Stimulated activated CD8-positive, alpha-beta memory T cell treated with anti-CD3 and anti-CD28 coated beads, Interleukin-7, amount 100 ng/mL, for 4 hours (primary cell): Measurements from ENCODE around the gene LRRC28.

Experiments used
- DNase-seq, 2 donors: peaks; one replicate each; pipeline ENCODE4 v3.0.0-alpha.2; 2020; ENCODE audit warnings: low read depth in 2 of 2

Gene LRRC28

DNA sequence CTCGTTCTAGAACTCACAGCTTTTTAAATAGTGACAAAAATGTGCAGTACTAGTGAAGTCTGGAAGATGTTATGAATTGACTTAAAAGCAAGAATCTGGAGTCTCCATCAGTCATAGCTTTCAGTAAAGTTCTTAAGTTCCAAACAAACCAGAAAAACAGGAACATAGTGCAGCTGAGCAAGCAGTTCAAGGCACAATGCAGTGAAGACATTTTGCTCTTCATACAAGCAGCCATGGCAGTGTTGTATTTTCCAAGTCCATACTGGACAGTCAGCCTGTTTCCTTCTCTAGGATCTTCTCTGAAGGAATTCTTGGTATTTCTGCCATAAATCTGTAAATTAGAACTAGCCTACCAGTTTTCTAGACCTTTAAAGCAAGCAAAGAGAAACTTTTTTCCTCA lies 90.5 kb downstream of the LRRC28 start:
- no peak for DNase-seq

DNA sequence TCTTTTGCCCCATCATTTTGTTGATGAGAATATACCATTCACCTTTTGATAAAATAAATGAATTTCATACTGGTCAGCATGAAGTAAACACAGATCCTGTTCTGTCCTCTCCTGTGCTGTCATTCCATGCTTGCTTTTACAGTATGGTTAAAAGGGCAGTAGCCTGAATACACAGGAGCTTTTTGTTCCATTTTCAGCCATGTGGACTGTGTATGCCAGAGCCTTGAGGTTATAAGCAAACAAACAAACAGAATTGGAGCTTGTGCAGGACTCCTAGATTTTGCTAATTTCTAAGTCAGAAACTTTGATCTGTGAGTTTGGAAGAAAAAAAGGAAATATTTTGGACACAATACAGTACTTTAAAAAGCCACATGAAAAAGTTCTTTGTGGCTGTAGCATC lies 91.9 kb downstream of the LRRC28 start:
- no peak for DNase-seq

DNA sequence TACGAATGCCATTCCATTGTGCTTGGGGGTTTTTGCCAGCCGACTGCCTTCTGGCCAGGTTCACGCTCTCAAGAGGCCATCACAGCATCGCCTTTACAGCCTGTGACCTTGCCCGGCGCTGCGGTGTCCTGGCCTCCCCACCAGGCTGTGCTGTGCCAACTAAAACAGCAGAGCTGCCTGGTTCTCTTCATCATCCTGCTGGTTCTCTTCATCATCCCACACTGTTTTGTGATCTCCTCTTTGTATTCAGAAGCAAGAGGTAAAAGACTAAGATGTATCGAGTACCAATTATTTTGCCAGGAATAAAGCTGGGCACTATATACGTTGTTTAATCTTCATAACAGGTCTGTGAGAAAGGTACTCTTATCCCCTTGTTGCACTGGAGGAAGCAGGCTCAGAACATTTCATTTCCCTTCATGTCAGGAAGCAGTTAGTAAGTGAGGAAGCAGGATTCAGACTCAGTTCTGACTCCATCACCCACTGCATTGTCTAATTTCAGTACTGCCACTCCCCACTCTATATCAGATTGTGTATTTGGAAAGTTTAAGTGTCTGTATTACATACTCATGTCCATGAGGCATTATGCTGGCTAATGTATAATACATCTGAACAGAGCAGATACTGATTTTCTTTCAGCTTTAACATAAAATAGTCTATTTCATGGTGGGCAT lies 92.7 kb downstream of the LRRC28 start:
- peak; percentile 12 to 24 for DNase-seq

DNA sequence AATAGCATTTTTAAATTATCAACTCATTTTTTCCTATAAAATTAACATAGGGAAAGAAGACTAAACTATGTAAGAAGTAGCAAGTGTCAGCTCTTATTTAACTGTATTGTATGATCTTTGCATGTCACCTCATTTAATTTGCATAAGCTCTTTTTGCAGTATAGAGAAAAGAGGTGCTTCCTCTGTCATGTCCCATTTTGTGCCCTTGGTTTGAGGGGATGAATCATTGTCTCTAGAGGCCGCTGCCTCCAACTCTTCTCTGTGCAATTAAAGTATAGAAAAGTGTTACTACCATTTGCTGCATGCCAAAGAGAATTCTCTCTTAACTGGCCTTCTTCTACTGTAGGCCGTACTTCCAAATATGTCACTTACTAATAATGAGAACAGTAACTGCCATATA lies 93.4 kb downstream of the LRRC28 start:
- DNase-seq, result no peak

DNA sequence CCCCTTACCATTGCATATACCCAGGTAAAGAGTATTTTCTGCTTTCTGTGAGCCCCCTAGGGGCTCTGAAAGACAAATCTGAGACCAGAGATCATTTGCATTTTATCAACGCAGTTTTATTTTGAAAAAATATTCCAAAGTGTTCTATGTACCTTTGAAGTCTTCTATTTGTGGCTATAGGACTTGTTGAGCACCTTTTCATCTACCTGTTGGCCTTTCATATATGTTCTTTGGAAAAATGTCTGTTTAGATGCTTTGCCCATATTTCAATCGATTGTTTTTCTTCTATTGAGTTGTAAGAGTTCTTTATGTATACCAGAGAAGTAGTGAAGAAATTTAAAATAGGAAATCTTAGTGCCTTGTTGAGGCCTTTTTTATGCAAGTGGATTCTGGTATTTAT lies 94.0 kb downstream of the LRRC28 start:
- DNase-seq, result no peak

DNA sequence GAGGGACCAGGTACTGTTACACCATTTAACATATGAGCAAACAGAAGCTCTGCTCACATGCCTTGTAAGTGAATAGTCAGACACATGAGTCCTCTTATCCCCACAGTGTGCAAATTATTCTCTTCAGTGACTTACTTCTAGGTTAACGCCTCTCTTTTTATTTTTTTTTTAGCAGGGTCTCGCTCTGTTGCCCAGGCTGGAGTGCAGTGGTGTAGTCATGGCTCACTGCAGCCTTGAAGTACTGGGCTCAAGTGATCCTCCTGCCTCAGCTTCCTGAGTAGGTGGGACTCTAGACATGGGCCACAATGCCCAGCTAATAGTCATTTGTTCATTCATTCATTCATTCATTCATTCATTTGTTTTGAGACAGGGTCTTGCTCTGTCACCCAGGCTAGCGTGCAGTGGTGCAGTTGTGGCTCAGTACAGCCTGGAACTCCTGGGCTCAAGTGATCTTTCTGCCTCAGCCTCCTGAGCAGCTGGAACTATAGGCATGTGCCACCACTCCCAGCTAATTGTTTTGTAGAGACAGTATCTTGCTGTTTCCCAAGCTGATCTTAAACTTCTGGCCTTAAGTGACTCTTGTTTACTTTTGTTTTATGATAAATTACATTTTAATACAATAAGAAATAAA lies 94.7 kb downstream of the LRRC28 start:
- DNase-seq, result no peak

DNA sequence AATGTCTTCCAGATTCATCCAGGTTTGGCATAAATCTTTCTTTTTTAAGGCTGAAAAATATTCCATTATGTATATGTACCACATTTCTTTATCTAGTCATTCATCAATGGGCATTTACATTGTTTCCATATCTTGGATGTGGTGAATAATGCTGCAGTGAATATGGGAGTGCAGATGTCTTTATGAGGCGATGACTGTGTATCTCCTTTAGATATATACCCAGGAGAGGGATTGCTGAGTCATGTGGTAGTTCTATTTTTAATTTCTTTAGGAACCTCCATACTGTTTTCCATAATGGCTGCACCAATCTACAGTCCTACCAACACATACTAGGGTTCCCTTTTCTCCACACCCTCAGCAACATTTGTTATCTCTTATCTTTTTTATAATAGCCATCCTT lies 96.3 kb downstream of the LRRC28 start:
- DNase-seq, result no peak

DNA sequence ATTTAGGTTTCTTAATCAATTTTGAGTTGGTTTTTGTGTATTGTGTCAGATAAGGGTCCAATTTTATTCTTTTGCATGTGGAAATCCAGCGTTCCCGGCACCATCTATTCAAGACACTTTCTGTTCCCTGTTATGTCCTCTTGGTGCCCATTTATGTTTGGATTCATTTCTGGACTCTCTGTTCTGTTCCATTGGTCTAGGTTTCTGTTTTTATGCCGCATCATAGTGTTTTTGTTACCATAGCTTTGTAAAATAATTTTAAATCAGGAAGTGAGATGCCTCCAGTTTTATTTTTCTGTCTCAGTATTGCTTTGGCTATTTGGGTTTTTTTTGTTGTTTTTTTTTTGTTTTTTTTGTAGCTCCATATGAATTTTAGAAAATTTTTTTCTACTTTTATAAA lies 97.1 kb downstream of the LRRC28 start:
- DNase-seq, result no peak

DNA sequence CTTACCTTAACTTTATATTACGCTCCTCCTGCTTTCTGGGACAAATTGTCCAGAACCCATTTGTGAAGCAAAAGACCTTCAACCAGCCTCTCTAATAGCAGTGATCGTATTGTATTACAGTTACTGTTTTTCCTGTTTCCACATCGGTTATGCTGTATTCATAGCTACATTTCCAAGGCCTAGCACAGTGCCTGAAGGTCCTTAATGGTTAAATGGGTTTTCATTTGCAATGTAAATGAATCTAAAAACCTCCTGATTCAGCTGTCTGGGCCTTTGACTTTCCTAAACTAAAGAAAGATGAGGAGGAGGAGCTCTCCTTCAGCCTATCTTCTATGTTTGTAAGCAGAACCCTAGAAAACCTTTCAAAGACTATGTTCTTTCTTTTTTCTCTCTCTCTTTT lies 99.1 kb downstream of the LRRC28 start:
- DNase-seq, result no peak

DNA sequence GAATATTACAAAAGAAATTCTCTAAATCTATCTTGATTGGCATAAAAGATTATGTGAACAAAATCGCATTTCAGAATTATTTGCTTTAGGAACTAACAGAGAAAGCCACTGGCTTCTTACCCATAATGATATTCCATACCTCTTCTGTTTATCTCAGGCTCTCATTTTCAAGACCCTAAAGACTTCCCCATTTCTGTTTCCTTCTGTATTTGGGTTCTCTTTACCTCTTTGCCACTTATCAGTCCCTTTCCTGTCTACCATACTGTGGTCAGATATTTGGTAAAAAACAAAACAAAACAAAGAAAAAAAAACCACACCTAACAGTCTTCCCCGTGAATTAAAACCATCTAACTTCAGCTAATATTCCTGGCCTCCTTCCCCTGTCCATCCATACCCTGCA lies 108.5 kb downstream of the LRRC28 start:
- DNase-seq, result no peak

DNA sequence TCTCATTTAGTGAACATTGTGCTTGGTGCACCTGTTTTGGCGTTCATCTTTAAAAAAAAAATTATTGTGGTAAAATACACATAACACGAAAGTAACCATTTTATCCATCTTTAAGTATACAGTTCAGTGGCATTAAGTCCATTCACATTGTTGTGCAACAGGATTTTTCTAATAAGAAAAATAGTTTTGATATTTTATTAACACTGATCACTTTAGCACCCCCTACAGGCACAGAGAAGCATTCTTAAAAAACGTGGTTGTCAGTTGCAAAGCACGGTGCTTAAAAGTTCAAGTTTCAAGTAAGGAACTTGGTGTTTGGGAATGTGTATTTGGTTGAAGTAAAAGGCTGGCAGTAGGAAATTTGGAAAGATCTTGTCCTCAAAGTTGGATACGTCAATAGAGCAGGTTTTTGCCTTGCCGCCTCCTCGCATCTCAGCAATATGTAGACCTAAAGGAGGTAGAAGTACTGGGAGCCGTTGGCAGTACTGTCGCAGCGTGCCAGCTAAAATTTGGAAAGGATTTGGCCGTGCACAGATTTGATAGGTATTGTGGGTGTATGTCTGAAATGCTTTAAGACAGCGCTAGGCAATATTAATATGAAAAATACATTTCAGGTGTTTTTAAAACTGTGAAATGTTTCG lies 110.4 kb downstream of the LRRC28 start:
- DNase-seq, result no peak

DNA sequence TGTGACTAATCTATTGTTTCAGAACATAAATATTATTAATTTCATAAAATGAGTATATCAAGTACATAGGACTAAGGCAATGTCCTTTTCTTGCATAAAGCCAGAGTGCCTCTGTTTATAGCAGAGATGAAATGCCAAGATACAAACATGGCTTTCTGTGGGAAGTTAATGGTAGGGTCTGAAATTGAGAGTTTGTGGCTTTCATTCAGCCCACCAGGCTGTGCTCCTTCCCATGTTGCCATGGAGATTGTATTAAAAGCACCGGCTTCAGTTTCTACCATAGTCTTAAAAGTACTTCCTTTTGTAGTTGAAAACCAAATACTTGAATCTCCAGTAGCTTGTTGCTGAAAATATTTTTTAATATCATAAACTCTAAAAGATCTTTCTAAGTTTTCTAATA lies 114.0 kb downstream of the LRRC28 start:
- DNase-seq, result no peak

DNA sequence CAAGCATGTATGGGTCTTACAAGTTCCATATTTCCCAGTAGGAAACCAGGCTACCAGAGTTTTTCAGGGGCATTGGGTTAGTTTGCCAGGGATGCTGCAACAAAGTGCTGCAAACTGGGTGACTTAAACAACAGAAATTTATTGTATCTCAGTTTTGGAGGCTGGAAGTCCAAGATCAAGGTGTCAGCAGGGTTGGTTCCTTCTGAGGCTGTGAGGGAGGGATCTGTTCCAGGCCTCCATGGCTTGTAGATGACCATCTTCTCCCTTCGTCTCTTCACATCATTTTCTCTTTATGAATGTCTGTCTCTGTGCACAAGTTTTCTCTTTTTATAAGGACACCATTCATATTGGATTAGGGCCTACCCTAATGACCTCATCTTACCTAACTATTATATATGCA lies 114.7 kb downstream of the LRRC28 start:
- no peak for DNase-seq

DNA sequence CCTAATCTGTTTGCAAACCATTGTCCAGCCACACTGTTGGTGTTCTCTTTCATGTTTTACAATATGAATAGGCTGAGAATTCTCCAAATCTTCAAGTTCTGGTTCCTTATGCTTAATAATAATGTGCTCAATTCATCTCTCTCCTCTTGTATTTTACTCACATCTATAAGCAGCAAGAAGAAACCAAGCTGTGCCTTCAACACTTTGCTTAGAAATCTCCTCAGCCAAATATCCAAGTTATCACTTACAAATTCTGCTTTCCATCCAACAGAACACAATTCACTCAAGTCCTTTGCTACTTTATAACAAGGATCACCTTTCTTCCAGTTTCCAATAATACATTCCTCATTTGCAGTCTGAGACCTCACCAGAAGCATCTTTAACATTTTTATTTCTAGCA lies 117.5 kb downstream of the LRRC28 start:
- no peak for DNase-seq

DNA sequence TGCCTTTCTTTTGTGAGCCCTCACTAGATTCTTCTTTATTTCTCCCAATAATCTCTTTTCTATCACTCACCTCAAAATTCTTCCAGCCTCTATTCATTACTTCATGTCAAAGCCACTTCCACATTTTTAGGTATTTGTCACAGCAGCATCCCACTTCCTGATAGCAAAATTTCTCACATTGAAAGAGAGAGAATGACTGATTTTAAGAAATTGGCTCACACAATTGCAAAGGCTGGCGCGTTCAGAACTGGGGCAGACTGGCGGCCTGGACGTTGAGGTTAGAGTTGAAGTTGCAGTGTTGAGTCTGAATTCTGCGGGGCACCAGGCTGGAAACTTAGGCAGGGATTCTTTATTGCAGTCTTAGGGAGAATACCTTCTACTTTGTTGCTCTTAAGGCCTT lies 117.9 kb downstream of the LRRC28 start:
- DNase-seq, result no peak

DNA sequence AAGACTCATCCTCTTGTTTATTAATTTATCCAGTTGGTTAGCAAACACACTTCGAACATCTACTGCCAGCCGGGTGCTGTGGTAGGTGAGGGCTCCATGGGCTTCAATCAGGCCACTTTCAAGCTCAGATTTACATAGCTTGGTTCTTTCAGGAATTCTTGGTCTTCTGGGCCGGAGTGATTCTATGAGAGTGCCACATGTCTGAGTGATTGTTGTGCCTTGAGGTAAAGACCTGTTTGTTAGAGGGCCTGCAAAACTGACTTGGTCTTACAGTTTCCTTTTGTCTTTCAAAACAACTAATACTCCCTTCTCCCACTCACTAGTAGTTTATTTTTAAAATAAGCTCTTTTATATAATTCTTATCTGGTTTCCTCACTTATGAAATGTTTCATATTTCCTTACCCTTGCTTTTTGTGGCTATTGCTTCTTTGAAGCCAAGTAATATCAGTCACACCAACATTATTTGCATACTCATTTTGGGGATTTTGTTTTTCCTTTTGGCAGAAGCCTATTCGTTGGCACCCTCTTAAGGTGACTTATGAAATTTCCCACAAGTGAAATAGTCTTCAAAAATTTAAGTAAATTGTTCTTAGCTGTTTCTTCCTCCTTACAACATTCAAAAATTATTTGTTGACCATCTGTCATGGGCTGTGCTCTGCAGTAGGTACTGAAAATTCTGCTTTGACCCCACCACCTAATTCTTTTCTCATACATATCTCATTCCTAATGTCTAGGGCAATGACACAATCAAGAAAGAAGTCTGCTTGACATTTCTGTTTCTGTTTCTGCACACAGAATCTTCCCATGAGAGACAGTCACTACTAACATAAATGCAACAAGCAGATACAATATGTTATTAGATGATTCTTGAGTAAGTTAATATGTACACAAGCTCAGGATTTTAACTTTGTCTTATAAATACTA lies 120.2 kb downstream of the LRRC28 start:
- no peak for DNase-seq

DNA sequence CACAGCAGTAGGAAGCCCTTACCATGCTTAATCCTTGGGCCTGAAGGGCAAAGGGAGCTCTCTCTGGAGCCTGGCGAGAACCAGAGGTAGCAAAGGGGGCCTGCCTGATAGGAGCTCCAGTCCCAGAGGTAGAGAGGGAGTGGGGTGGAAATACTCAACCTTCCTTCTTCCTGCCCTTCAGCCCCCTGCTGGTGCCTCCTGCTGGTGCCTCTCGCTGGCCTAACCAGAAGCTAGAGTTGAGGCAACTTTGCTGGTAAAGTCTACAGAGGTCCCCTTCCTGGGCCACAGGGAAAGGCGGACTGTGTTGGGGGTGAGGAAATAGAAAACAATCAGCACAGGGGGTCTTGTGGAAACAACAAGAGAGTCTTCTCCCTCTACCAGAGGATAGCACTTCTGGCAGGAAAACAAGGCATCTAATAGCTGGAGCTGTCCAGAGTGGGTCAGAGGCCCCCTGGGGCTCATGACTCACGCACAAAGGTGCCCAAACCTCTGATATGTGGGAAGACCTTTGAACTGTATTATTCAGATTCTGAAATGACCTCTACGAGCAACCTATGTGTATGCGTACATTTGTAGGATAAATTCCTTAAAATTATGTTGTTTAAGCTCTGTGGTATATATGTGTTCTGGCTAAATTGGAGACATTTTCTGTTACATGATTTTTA lies 133.9 kb downstream of the LRRC28 start:
- no peak for DNase-seq

DNA sequence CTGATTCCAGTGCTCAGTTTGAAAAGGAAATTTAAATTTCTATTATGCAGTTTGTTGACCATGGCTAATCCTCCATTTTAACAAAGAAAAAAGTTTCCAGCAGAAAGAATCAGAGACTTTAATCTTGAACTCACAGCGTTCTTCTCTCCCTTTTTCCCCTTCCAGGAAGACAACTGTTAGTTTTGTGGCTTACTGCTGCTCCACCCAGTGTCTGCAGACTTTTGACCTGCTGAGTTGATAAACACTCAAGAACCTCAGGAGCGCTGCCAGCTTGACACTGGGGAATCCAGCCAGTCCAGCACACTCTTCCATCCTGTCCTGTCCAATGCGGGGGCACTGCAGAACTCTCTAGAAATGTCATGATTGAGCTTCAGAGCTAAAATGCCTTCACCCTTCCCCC lies 134.6 kb downstream of the LRRC28 start:
- DNase-seq, result no peak

DNA sequence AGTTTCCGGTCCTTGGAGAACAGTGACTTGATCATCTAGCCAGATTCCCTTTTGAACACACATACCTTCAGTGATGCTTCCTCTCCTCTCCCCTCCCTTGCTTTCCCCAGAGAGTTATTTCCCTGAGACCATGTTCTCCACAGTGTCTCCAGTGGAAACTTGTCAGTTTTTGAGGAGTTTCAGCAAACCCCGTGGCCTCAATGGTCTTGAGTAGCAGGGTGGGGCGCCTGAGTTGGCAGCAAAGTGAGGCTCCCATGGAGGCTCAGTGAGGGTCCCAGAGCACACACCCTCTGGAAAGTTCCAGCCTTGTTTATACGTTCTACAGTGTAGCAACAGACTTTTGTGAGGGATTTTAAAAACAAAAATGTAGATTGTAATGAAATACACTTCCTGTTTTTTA lies 135.1 kb downstream of the LRRC28 start:
- no peak for DNase-seq

DNA sequence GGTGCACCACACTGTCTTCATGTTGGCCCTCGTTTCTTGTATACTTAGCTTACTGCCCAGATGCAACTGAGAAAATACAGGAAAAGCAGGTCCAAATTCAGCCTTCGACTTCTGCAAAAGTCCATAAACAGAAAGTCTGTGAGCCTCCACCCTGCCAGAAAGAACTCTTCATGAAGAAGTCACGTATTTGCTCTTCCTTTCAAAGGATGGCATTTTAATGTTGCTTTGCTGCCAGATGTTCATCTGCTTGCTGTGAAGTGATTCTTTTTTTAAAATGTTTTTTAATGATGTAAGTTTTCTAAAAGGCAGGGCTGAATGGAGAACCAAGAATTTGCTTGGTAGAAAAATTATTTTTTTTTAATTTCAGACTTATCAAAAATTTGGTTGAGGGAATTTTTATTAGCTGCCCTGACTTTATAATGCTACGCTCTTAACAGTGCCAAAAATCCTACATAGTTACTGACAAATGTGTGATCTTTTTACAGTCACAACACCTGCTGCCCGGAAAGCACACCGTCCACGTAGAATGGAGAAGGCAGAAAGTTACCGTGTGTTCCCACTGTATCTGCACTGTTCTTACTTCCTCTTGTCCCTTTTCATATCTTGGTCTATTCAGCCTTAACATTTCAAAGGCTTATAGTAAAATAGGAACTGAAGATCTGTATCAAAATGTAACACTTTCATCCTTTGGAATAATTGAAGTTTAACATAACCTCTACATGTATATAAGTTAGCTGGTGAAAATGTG lies 136.3 kb downstream of the LRRC28 start:
- no peak for DNase-seq

DNA sequence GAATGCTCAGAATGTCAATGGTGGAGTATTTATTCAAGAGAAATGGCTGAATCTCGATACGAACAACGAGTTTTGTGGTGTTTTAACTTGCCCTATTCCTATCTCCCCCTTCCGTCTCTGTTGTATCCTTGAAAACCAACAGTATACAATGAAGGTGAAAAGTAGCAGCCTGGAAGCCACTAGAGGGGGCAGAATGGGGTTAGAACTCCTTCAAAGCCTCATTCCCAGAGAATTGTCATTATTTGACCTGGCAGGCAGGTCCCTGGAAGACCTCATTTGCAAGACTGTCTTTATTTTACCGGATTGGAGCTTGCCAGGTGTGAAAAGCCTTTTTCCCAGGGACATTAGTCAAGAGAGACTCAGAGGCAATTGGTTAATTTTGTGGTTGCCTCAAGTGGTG lies 139.4 kb downstream of the LRRC28 start:
- DNase-seq, result no peak
